K562 (cell line): Measurements from ENCODE around the gene PLCB1. TPM values are rescaled to one million over a fixed set of nuclear protein-coding genes. Genes with fewer than 3 reads are reported as not detected.

Experiments
- ATAC-seq: fragments of 200-7000 bp; cut with Tn5 transposase; 3 replicates; pipeline ENCODE4 v1.9.1; 2020; ENCODE audit warnings: moderate library complexity
- BruUV-seq: library from RNA; stranded (reverse); fragments of 400-500 nt; replicated peaks from 2 replicates; lab custom pipeline; 2021; lab: Mats Ljungman, UMichigan
- CTCF ChIA-PET: fragments of 300-600 bp; formaldehyde crosslinking; extraction: SDS; loops from one replicate; lab custom pipeline; 2021; ENCODE audit warnings: low intra/inter-chr PET ratio; lab: Yijun Ruan, JAX
- POLR2A ChIA-PET: fragments of 300-600, 350-650 bp; sonication (Branson Sonifier 250); formaldehyde crosslinking; extraction: SDS; loops from one replicate; lab custom pipeline; 2021; ENCODE audit warnings: antibody characterized with exemption, inconsistent platforms; lab: Yijun Ruan, JAX
- DNase-seq, 4 experiments: peaks; one replicate each; pipeline versions ENCODE4 v3.0.0 to v3.0.0-alpha.2; 2011 to 2018; ENCODE audit warnings: low spot score in 3 of 4, mixed read lengths in 3 of 4; ENCODE audit errors: extremely low read depth in 1 of 4
- FAIRE-seq: peaks from 2 replicates; lab custom pipeline; 2011; peaks lifted over from hg19 to GRCh38; lab: Jason Lieb, UNC
- H2AFZ ChIP-seq: 2 replicates; pipeline ENCODE4 v1.6.0; 2011; ENCODE audit warnings: low read depth, low read length, control low read depth, inconsistent platforms
- H3K27ac ChIP-seq: fragments of 200-600 bp; 3 replicates; pipeline ENCODE4 v1.8.0; 2011; ENCODE audit warnings: low read depth, mild to moderate bottlenecking, control low read depth, inconsistent platforms, low read length, moderate library complexity, mixed read lengths; ENCODE audit errors: extremely low read depth
- H3K27me3 ChIP-seq, 2 experiments: fragments of 300-600 bp in 1 of 2; 2 replicates in 1 of 2; 3 replicates in 1 of 2; pipeline versions ENCODE4 v1.6.0 to v1.8.0; 2011; ENCODE audit warnings: inconsistent platforms in 2 of 2, low read length in 2 of 2, mild to moderate bottlenecking in 1 of 2, mixed read lengths in 1 of 2, moderate library complexity in 1 of 2; ENCODE audit not compliant: control insufficient read depth in 2 of 2, insufficient read depth in 2 of 2
- H3K36me3 ChIP-seq: fragments of 300-600 bp; 3 replicates; pipeline ENCODE4 v1.8.0; 2011; ENCODE audit warnings: mild to moderate bottlenecking, low read length, inconsistent platforms; ENCODE audit not compliant: control insufficient read depth, insufficient read depth
- H3K4me1 ChIP-seq, 2 experiments: fragments of 200-600 bp in 1 of 2; replicated peaks in 1 of 2; 2 replicates in 1 of 2; 3 replicates in 1 of 2; pipeline versions ENCODE4 v1.5.1 to v1.8.0; 2011; ENCODE audit warnings: inconsistent platforms in 2 of 2, low read length in 2 of 2, mild to moderate bottlenecking in 1 of 2, mixed read lengths in 1 of 2, moderate library complexity in 1 of 2; ENCODE audit not compliant: control insufficient read depth in 2 of 2, insufficient read depth in 2 of 2
- H3K4me2 ChIP-seq: 2 replicates; pipeline ENCODE4 v1.6.1; 2011; ENCODE audit warnings: low read length, control low read depth, inconsistent platforms, mixed read lengths; ENCODE audit not compliant: insufficient read depth
- H3K4me3 ChIP-seq: fragments of 200-600 bp; sonication (generic), shearing (Covaris generic); 2 replicates; pipeline ENCODE4 v1.5.1; 2016; ENCODE audit warnings: control low read depth, inconsistent platforms
- H3K79me2 ChIP-seq: fragments of 200-600 bp; 3 replicates; pipeline ENCODE4 v1.8.0; 2011; ENCODE audit warnings: low read length, inconsistent platforms; ENCODE audit not compliant: control insufficient read depth, insufficient read depth
- H3K9ac ChIP-seq, 2 experiments: 2 replicates each; pipeline versions ENCODE4 v1.6.0 to v1.6.1; 2011; ENCODE audit warnings: low read depth in 2 of 2, low read length in 2 of 2, control low read depth in 1 of 2, inconsistent platforms in 1 of 2, mild to moderate bottlenecking in 1 of 2, mixed read lengths in 1 of 2; ENCODE audit not compliant: insufficient read depth in 1 of 2
- H3K9me1 ChIP-seq: one replicate; pipeline ENCODE4 v1.6.0; 2011; ENCODE audit warnings: inconsistent platforms, mild to moderate bottlenecking, low read length, moderate library complexity; ENCODE audit not compliant: control insufficient read depth, insufficient read depth
- H3K9me3 ChIP-seq: replicated peaks from 2 replicates; pipeline ENCODE4 v1.5.1; 2011; ENCODE audit warnings: low read depth, low read length, inconsistent platforms; ENCODE audit not compliant: control insufficient read depth, insufficient read depth
- H4K20me1 ChIP-seq: replicated peaks from 2 replicates; pipeline ENCODE4 v1.6.1; 2011; ENCODE audit warnings: low read length, inconsistent platforms, mixed read lengths; ENCODE audit not compliant: control insufficient read depth, insufficient read depth
- BCOR ChIP-seq: fragments of 450-650 bp; IDR thresholded peaks from 2 replicates; pipeline ENCODE4 v1.6.1; 2016
- BDP1 ChIP-seq: IDR thresholded peaks from 3 replicates; pipeline ENCODE4 v1.6.1; 2011; ENCODE audit not compliant: insufficient read length, insufficient read depth
- C11orf30 ChIP-seq: fragments of 450-650 bp; IDR thresholded peaks from 2 replicates; pipeline ENCODE4 v1.6.1; 2016; ENCODE audit warnings: low read depth, mild to moderate bottlenecking
- CBX3 ChIP-seq, 2 experiments: IDR thresholded peaks; 1 replicate in 1 of 2; 2 replicates in 1 of 2; pipeline ENCODE4 v1.6.1; 2012; ENCODE audit warnings: inconsistent platforms in 2 of 2, low read length in 2 of 2, borderline replicate concordance in 1 of 2, control low read depth in 1 of 2
- CREBBP ChIP-seq: IDR thresholded peaks from one replicate; pipeline ENCODE4 v1.6.1; 2012; ENCODE audit warnings: low read depth, mild to moderate bottlenecking, control low read depth, inconsistent platforms, low read length
- CXXC5 ChIP-seq: fragments of 250-450 bp; sonication (Bioruptor Pico); IDR thresholded peaks from 2 replicates; pipeline ENCODE4 v1.8.0; 2022; ENCODE audit warnings: inconsistent platforms, mild to moderate bottlenecking, moderate library complexity
- ETS2 ChIP-seq: IDR thresholded peaks from 2 replicates; pipeline ENCODE4 v1.6.1; 2016; ENCODE audit warnings: borderline replicate concordance, missing genetic modification characterization, mild to moderate bottlenecking, moderate library complexity, missing compliant biosample characterization; ENCODE audit not compliant: poor library complexity, severe bottlenecking
- FOXK1 ChIP-seq: sonication (generic); formaldehyde crosslinking; IDR thresholded peaks from 2 replicates; pipeline ENCODE4 v1.8.0; 2022; ENCODE audit warnings: missing genetic modification reagents, mild to moderate bottlenecking, borderline replicate concordance
- FUS ChIP-seq: fragments of 200-400 bp; formaldehyde crosslinking; optimal IDR thresholded peaks from 2 replicates; pipeline ENCODE3; 2017; ENCODE audit warnings: low read depth, low read length
- MAFF ChIP-seq: IDR thresholded peaks from 2 replicates; pipeline ENCODE4 v1.6.1; 2012; ENCODE audit warnings: low read length, improper control_type of control experiment
- MAFG ChIP-seq: fragments of 450-650 bp; conservative IDR thresholded peaks from 2 replicates; pipeline ENCODE4 v1.6.1; 2016; ENCODE audit warnings: missing genetic modification characterization, missing compliant biosample characterization
- MAX ChIP-seq: sonication (generic); formaldehyde crosslinking; IDR thresholded peaks from 2 replicates; pipeline ENCODE4 v1.9.0; 2022; ENCODE audit warnings: mild to moderate bottlenecking, missing genetic modification reagents
- NEUROD1 ChIP-seq: fragments of 150-350 bp; IDR thresholded peaks from 2 replicates; pipeline ENCODE4 v1.6.1; 2014; ENCODE audit warnings: borderline replicate concordance, low read length, low read depth; ENCODE audit not compliant: partially characterized antibody
- NR2C1 ChIP-seq, 2 experiments: fragments of 450-650 bp; IDR thresholded peaks; 2 replicates each; pipeline ENCODE4 v1.6.1; 2017; ENCODE audit warnings: mild to moderate bottlenecking in 2 of 2, antibody characterized with exemption in 1 of 2, inconsistent platforms in 1 of 2, missing compliant biosample characterization in 1 of 2, missing genetic modification characterization in 1 of 2
- POLR3A ChIP-seq: IDR thresholded peaks from 2 replicates; pipeline ENCODE4 v1.6.1; 2011; ENCODE audit warnings: borderline replicate concordance, mild to moderate bottlenecking, moderate library complexity; ENCODE audit not compliant: insufficient read length, insufficient read depth; ENCODE audit errors: extremely low read depth
- RBM22 ChIP-seq: fragments of 200-400 bp; formaldehyde crosslinking; IDR thresholded peaks from 2 replicates; pipeline ENCODE4 v1.6.1; 2018; ENCODE audit warnings: low read length, low read depth; ENCODE audit not compliant: poor library complexity, severe bottlenecking
- RBM39 ChIP-seq: fragments of 200-400 bp; formaldehyde crosslinking; optimal IDR thresholded peaks from 2 replicates; pipeline ENCODE3; 2018; ENCODE audit warnings: low read depth, low read length
- RHOXF2B ChIP-seq: fragments of 250-450 bp; sonication (Bioruptor Pico); conservative IDR thresholded peaks from 2 replicates; pipeline ENCODE4 v1.5.1; 2021
- RUNX1 ChIP-seq: sonication (generic); IDR thresholded peaks from 2 replicates; pipeline ENCODE4 v1.6.1; 2016; ENCODE audit warnings: antibody characterized with exemption, low read depth
- STAT5B ChIP-seq: fragments of 250-450 bp; sonication (Bioruptor Pico); IDR thresholded peaks from 2 replicates; pipeline ENCODE4 v1.8.0; 2021; ENCODE audit warnings: mild to moderate bottlenecking, inconsistent platforms
- TSHZ1 ChIP-seq: fragments of 250-450 bp; sonication (Bioruptor Pico); IDR thresholded peaks from 2 replicates; pipeline ENCODE4 v1.4.0; 2020; ENCODE audit warnings: mild to moderate bottlenecking, moderate library complexity
- ZBED1 ChIP-seq: IDR thresholded peaks from 2 replicates; pipeline ENCODE4 v1.6.1; 2014
- ZBTB1 ChIP-seq: sonication (generic); formaldehyde crosslinking; IDR thresholded peaks from 2 replicates; pipeline ENCODE4 v1.8.1; 2023; ENCODE audit warnings: missing genetic modification reagents, low read depth, mild to moderate bottlenecking, borderline replicate concordance
- WGBS: fragments of 100-300 bp; shearing (Covaris generic); methylation state at CpG from one replicate; pipeline ENCODE4 v1.1.6; 2016; ENCODE audit warnings: low coverage, mixed read lengths; ENCODE audit not compliant: insufficient coverage; ENCODE audit errors: missing lambda C conversion rate; 5-methylcytosine and 5-hydroxymethylcytosine counted together
- in situ Hi-C: fragments of 300-500 bp; cut with MboI; formaldehyde crosslinking; loops from 4 replicates; pipeline ENCODE4 v1.15.0; 2018; ENCODE audit warnings: inconsistent platforms, mixed read lengths
- intact Hi-C: fragments of 100-400 bp; cut with micrococcal nuclease; formaldehyde crosslinking; loops from 2 replicates; pipeline ENCODE4 v1.14.2; 2022
- polyA plus RNA-seq, 8 experiments: library from polyadenylated mRNA; depleted of rRNA in 4 of 8; stranded (reverse) in 5 of 8; unstranded in 3 of 8; fragments of >200 nt; fragmentation: Nextera tagmentation in 2 of 8; fragmentation: Illumina TruSeq in 1 of 8; extraction: Ambion mirVana in 2 of 8; extraction: Trizol in 1 of 8; gene quantifications; 2 replicates each; pipeline versions ENCODE4 v1.2.1 to v1.2.3, GENCODE V29; 2011 to 2014; ENCODE audit warnings: inconsistent platforms in 1 of 8, missing spikeins in 1 of 8
- total RNA-seq, 7 experiments: library from RNA; depleted of rRNA in 6 of 7; stranded (reverse); fragments of >200 nt in 6 of 7; fragmentation: Illumina TruSeq in 2 of 7; extraction: Trizol in 2 of 7; gene quantifications; 2 replicates each; pipeline versions ENCODE4 v1.2.1 to v1.2.3, GENCODE V29; 2011 to 2021; ENCODE audit warnings: low replicate concordance in 1 of 7

The PLCB1 gene
- total and polyA plus RNA-seq, 9 of the 15 experiments (the other 6 are each of a cell fraction or from before 2014, with no cell fraction given): 0.34 to 3.1 (median 1.3) TPM

- in situ Hi-C loops (no loop called here), intact Hi-C loops (no loop called here)
- Histone ChIP-seq H4K20me1 (no peaks in the 10 kb centered on the region), H3K9me3 (no peaks in the 10 kb centered on the region), H3K9ac (no peak overlapping the region), H3K4me2 (no peak overlapping the region), H3K27ac (no peak overlapping the region), H3K36me3 (no peaks in the 10 kb centered on the region), H3K9me1 (no peaks in the 10 kb centered on the region), H3K79me2 (no peaks in the 10 kb centered on the region), H3K4me1 (no peaks in the 10 kb centered on the region), H3K27me3 (no peaks in the 10 kb centered on the region), H2AFZ (no peak overlapping the region), H3K4me3 (no peak overlapping the region)
- FAIRE-seq (no peak), DNase-seq (no peak), ATAC-seq (no peak)
- ChIA-PET POLR2A (interaction anchor here (1.2 kb wide), 1 partner anchor 13 kb away, joined by 3 read pairs; no protein-coding TSS in a partner anchor), CTCF (no interaction called here)
- WGBS: 0% methylated on average over 3 of the region's 3 CpGs
- no TSS peak for BruUV-seq
- TF ChIP-seq BCOR: no peak
- no peak for TF ChIP-seq RBM39
- no peak for TF ChIP-seq ZBTB1 (CRISPR knock-in tag)
- TF ChIP-seq FUS: no peak
- no peak for TF ChIP-seq CXXC5 (CRISPR knock-in tag)
- TF ChIP-seq POLR3A: no peak
- peak; percentile 63 for TF ChIP-seq MAFG (tag)
- TF ChIP-seq CREBBP: no peak
- TF ChIP-seq TSHZ1 (CRISPR knock-in tag): no peak
- TF ChIP-seq RHOXF2B: no peak
- no peak for TF ChIP-seq ZBED1
- peak; percentile 89 for TF ChIP-seq MAFF
- no peak for TF ChIP-seq RUNX1
- TF ChIP-seq NR2C1 (IDR thresholded peaks at IDR 0.05): no peak
- TF ChIP-seq NR2C1 (tag; IDR thresholded peaks at IDR 0.05): no peak
- TF ChIP-seq STAT5B (CRISPR knock-in tag): no peak
- TF ChIP-seq ETS2: no peak
- no peak for TF ChIP-seq FOXK1
- TF ChIP-seq BDP1: no peak
- peak; percentile 57 for TF ChIP-seq C11orf30
- TF ChIP-seq CBX3 (IDR thresholded peaks at IDR 0.05; ENCODE audit: borderline replicate concordance in 1 of 2, low read length in 2 of 2): no peak
- no peak for TF ChIP-seq MAX (CRISPR knock-in tag)
- TF ChIP-seq RBM22: no peak
- no peak for TF ChIP-seq NEUROD1
Observed at GRCh38 chr20:8400486-8400885, 268.4 kb downstream of the PLCB1 start.
